ENCODE results near the gene SEPTIN2. TPM values are rescaled to one million over a fixed set of nuclear protein-coding genes. Genes with fewer than 3 reads are reported as not detected.
"Not testable (repeated sequence)": the region's sequence is repeated elsewhere in the genome, so short reads cannot be mapped to it uniquely, and the experiment has no call there.

Gene SEPTIN2
- total RNA-seq, 1 donor from 2014 or later, result 552 TPM

- H3K27me3 Mint-ChIP-seq (ENCODE audit: low read depth, unreplicated experiment), result no peaks in the 10 kb centered on the region
- no peaks in the 10 kb centered on the region for H3K4me1 Mint-ChIP-seq (ENCODE audit: low read depth, unreplicated experiment)
- Histone ChIP-seq H2AFZ (ENCODE audit: low read depth, low read length) (no peak overlapping the region), H3K4me2 (ENCODE audit: low read length) (no peak overlapping the region), H3K9me3 (ENCODE audit: insufficient read depth, low read depth, low read length) (no peaks in the 10 kb centered on the region), H3K79me2 (ENCODE audit: insufficient read depth, low read length) (peaks cover 66% of the 10 kb centered on the region), H3K9ac (ENCODE audit: low read length) (no peak overlapping the region), H4K20me1 (ENCODE audit: insufficient read depth, low read length) (peaks cover 62% of the 10 kb centered on the region), H3K36me3 (ENCODE audit: insufficient read depth, low read length) (no peaks in the 10 kb centered on the region), H3K27ac (ENCODE audit: low read depth, low read length) (no peak overlapping the region), H3K4me1 (ENCODE audit: insufficient read depth, low read length) (no peaks in the 10 kb centered on the region), H3K4me3 (ENCODE audit: insufficient read depth, low read depth, low read length) (no peak overlapping the region), H3K27me3 (ENCODE audit: insufficient read depth, low read length) (no peaks in the 10 kb centered on the region)
- no peak overlapping the region for H3K4me3 Mint-ChIP-seq (ENCODE audit: unreplicated experiment)
- TF ChIP-seq CTCF (IDR thresholded peaks at IDR 0.05; ENCODE audit: insufficient read depth, low read depth, low read length) (no peak), EZH2 (IDR thresholded peaks at IDR 0.05; ENCODE audit: insufficient read depth, low read length) (no peak)
- H3K36me3 Mint-ChIP-seq (ENCODE audit: low read depth, unreplicated experiment), result peaks cover 8% of the 10 kb centered on the region
- no peaks in the 10 kb centered on the region for H3K9me3 Mint-ChIP-seq (ENCODE audit: unreplicated experiment)
- H3K27ac Mint-ChIP-seq (ENCODE audit: unreplicated experiment), result no peak overlapping the region
- DNase-seq (ENCODE audit: low read depth), result no peak
- no peak for FAIRE-seq
These were observed 56.8 kb downstream of the SEPTIN2 start for GRCh38 chr2:241372361-241372992.

GRCh38 chr2:241373446-241373845 is 57.7 kb downstream of the SEPTIN2 start:
- TF ChIP-seq CTCF (IDR thresholded peaks at IDR 0.05; ENCODE audit: insufficient read depth, low read depth, low read length) (no peak), EZH2 (IDR thresholded peaks at IDR 0.05; ENCODE audit: insufficient read depth, low read length) (no peak)
- H3K4me1 Mint-ChIP-seq (ENCODE audit: low read depth, unreplicated experiment), result no peaks in the 10 kb centered on the region
- H3K79me2 ChIP-seq (ENCODE audit: insufficient read depth, low read length), result peaks cover 61% of the 10 kb centered on the region
- no peak overlapping the region for H3K27ac Mint-ChIP-seq (ENCODE audit: unreplicated experiment)
- no peaks in the 10 kb centered on the region for H3K27me3 ChIP-seq (ENCODE audit: insufficient read depth, low read length)
- H3K36me3 Mint-ChIP-seq (ENCODE audit: low read depth, unreplicated experiment), result peaks cover 8% of the 10 kb centered on the region
- H3K9me3 ChIP-seq (ENCODE audit: insufficient read depth, low read depth, low read length), result no peaks in the 10 kb centered on the region
- H4K20me1 ChIP-seq (ENCODE audit: insufficient read depth, low read length), result peaks cover 58% of the 10 kb centered on the region
- H3K27ac ChIP-seq (ENCODE audit: low read depth, low read length), result no peak overlapping the region
- no peak overlapping the region for H3K9ac ChIP-seq (ENCODE audit: low read length)
- no peak overlapping the region for H3K4me3 ChIP-seq (ENCODE audit: insufficient read depth, low read depth, low read length)
- H3K9me3 Mint-ChIP-seq (ENCODE audit: unreplicated experiment), result no peaks in the 10 kb centered on the region
- H3K4me1 ChIP-seq (ENCODE audit: insufficient read depth, low read length), result no peaks in the 10 kb centered on the region
- FAIRE-seq (no peak), DNase-seq (ENCODE audit: low read depth) (no peak)
- no peaks in the 10 kb centered on the region for H3K27me3 Mint-ChIP-seq (ENCODE audit: low read depth, unreplicated experiment)
- H3K4me2 ChIP-seq (ENCODE audit: low read length), result no peak overlapping the region
- no peak overlapping the region for H2AFZ ChIP-seq (ENCODE audit: low read depth, low read length)
- H3K36me3 ChIP-seq (ENCODE audit: insufficient read depth, low read length), result no peaks in the 10 kb centered on the region
- no peak overlapping the region for H3K4me3 Mint-ChIP-seq (ENCODE audit: unreplicated experiment)

- not testable (repeated sequence) for FAIRE-seq; H3K27me3 ChIP-seq (ENCODE audit: insufficient read depth, low read length)
These were observed 58.2 kb downstream of the SEPTIN2 start for GRCh38 chr2:241373906-241374305.

More at GRCh38 chr2:241373906-241374305, 58.2 kb downstream of the SEPTIN2 start:
- not testable (repeated sequence) for H3K36me3 Mint-ChIP-seq (ENCODE audit: low read depth, unreplicated experiment); DNase-seq (ENCODE audit: low read depth); H3K4me1 ChIP-seq (ENCODE audit: insufficient read depth, low read length); H3K27ac ChIP-seq (ENCODE audit: low read depth, low read length); H3K27ac Mint-ChIP-seq (ENCODE audit: unreplicated experiment); H3K4me2 ChIP-seq (ENCODE audit: low read length); H3K9me3 Mint-ChIP-seq (ENCODE audit: unreplicated experiment); H2AFZ ChIP-seq (ENCODE audit: low read depth, low read length); H3K36me3 ChIP-seq (ENCODE audit: insufficient read depth, low read length); H3K27me3 Mint-ChIP-seq (ENCODE audit: low read depth, unreplicated experiment); H3K9ac ChIP-seq (ENCODE audit: low read length); H3K4me3 ChIP-seq (ENCODE audit: insufficient read depth, low read depth, low read length); H3K9me3 ChIP-seq (ENCODE audit: insufficient read depth, low read depth, low read length); H3K4me3 Mint-ChIP-seq (ENCODE audit: unreplicated experiment); H3K4me1 Mint-ChIP-seq (ENCODE audit: low read depth, unreplicated experiment)
- Histone ChIP-seq H4K20me1 (ENCODE audit: insufficient read depth, low read length) (peaks cover 59% of the 10 kb centered on the region), H3K79me2 (ENCODE audit: insufficient read depth, low read length) (peaks cover 58% of the 10 kb centered on the region)

Data from astrocyte (in vitro differentiated cells and primary cell).